Mesendoderm (in vitro differentiated cells): ENCODE measurements around the gene ITGB1BP1.
"Not testable (repeated sequence)": the region's sequence is repeated elsewhere in the genome, so short reads cannot be mapped to it uniquely, and the experiment has no call there.

ENCODE experiments used
- DNase-seq: peaks from one replicate; pipeline ENCODE4 v3.0.0; 2013
- H2AK5ac ChIP-seq: 2 replicates; pipeline ENCODE4 v1.6.1; 2013; ENCODE audit warnings: low read length, inconsistent platforms
- H2BK120ac ChIP-seq: 2 replicates; pipeline ENCODE4 v1.6.1; 2013; ENCODE audit warnings: low read depth, mild to moderate bottlenecking, low read length, moderate library complexity, mixed read lengths
- H2BK15ac ChIP-seq: replicated peaks from 2 replicates; pipeline ENCODE4 v1.6.1; 2013; ENCODE audit warnings: low read depth, mild to moderate bottlenecking, moderate library complexity
- H2BK5ac ChIP-seq: 2 replicates; pipeline ENCODE4 v1.6.1; 2013; ENCODE audit warnings: low read length, inconsistent platforms
- H3K18ac ChIP-seq: 2 replicates; pipeline ENCODE4 v1.6.1; 2013; ENCODE audit warnings: mild to moderate bottlenecking, low read length, mixed read lengths
- H3K23ac ChIP-seq: one replicate; pipeline ENCODE4 v1.6.1; 2013; ENCODE audit warnings: low read length
- H3K27ac ChIP-seq: 2 replicates; pipeline ENCODE4 v1.5.1; 2013; ENCODE audit warnings: low read depth, mild to moderate bottlenecking, inconsistent platforms, low read length, moderate library complexity
- H3K27me3 ChIP-seq: 2 replicates; pipeline ENCODE4 v1.6.1; 2013; ENCODE audit warnings: low read length, control low read depth, mild to moderate bottlenecking, inconsistent platforms; ENCODE audit not compliant: insufficient read depth, poor library complexity
- H3K36me3 ChIP-seq: 2 replicates; pipeline ENCODE4 v1.6.1; 2013; ENCODE audit warnings: low read length, inconsistent platforms; ENCODE audit not compliant: control insufficient read depth, insufficient read depth
- H3K4ac ChIP-seq: one replicate; pipeline ENCODE4 v1.6.1; 2013; ENCODE audit warnings: low read depth, mild to moderate bottlenecking, low read length, moderate library complexity
- H3K4me1 ChIP-seq: 2 replicates; pipeline ENCODE4 v1.6.1; 2013; ENCODE audit warnings: low read depth, low read length, inconsistent platforms; ENCODE audit not compliant: control insufficient read depth
- H3K4me2 ChIP-seq: 2 replicates; pipeline ENCODE4 v1.6.1; 2013; ENCODE audit warnings: low read length
- H3K4me3 ChIP-seq: 2 replicates; pipeline ENCODE4 v1.5.1; 2013; ENCODE audit warnings: mild to moderate bottlenecking, low read length
- H3K56ac ChIP-seq: one replicate; pipeline ENCODE4 v1.6.1; 2013; ENCODE audit warnings: low read length
- H3K79me1 ChIP-seq: 2 replicates; pipeline ENCODE4 v1.6.1; 2013; ENCODE audit warnings: low read length, inconsistent platforms
- H3K79me2 ChIP-seq: 2 replicates; pipeline ENCODE4 v1.6.1; 2013; ENCODE audit warnings: mild to moderate bottlenecking, low read length; ENCODE audit not compliant: control insufficient read depth, insufficient read depth
- H3K9ac ChIP-seq: 2 replicates; pipeline ENCODE4 v1.6.1; 2013; ENCODE audit warnings: low read length, inconsistent platforms
- H4K5ac ChIP-seq: one replicate; pipeline ENCODE4 v1.6.1; 2013; ENCODE audit warnings: low read length
- H4K8ac ChIP-seq: one replicate; pipeline ENCODE4 v1.6.1; 2013; ENCODE audit warnings: low read depth, mild to moderate bottlenecking, control low read depth, low read length, moderate library complexity
- WGBS: extraction: QIAGEN DNeasy Blood & Tissue Kit; methylation state at CpG from one replicate; pipeline ENCODE4 v1.1.7; 2013; ENCODE audit warnings: low lambda C conversion rate, missing lambda C conversion rate; ENCODE audit not compliant: insufficient coverage; ENCODE audit errors: extremely low coverage; 5-methylcytosine and 5-hydroxymethylcytosine counted together

The ITGB1BP1 gene

GRCh38 chr2:9401646-9402371, 21.5 kb downstream of the ITGB1BP1 start:
- no peak overlapping the region for H3K23ac ChIP-seq
- no peaks in the 10 kb centered on the region for H3K36me3 ChIP-seq
- no peak overlapping the region for H3K9ac ChIP-seq
- H2BK120ac ChIP-seq: no peak overlapping the region
- no peaks in the 10 kb centered on the region for H3K27me3 ChIP-seq
- H3K18ac ChIP-seq: no peak overlapping the region
- no peaks in the 10 kb centered on the region for H3K79me2 ChIP-seq
- H2AK5ac ChIP-seq: no peak overlapping the region
- H3K56ac ChIP-seq: no peak overlapping the region
- H2BK5ac ChIP-seq: no peak overlapping the region
- WGBS: no CpG with 5 or more reads among the region's 19 CpGs
- H3K4me1 ChIP-seq: no peaks in the 10 kb centered on the region
- no peak for DNase-seq
- no peaks in the 10 kb centered on the region for H3K79me1 ChIP-seq
- no peak overlapping the region for H3K4ac ChIP-seq
- no peak overlapping the region for H2BK15ac ChIP-seq
- H4K5ac ChIP-seq: no peak overlapping the region
- no peak overlapping the region for H4K8ac ChIP-seq
- H3K4me3 ChIP-seq: no peak overlapping the region
- H3K27ac ChIP-seq: no peak overlapping the region
- H3K4me2 ChIP-seq: no peak overlapping the region

- H2BK15ac ChIP-seq: no peak overlapping the region
- WGBS: no CpG with 5 or more reads among the region's 12 CpGs
- no peak for DNase-seq
Measured at GRCh38 chr2:9401059-9401547, 22.2 kb downstream of the ITGB1BP1 start.

GRCh38 chr2:9400268-9401058, 22.9 kb downstream of the ITGB1BP1 start:
- Histone ChIP-seq H2AK5ac (no peak overlapping the region), H4K8ac (no peak overlapping the region), H3K36me3 (no peaks in the 10 kb centered on the region), H3K27ac (no peak overlapping the region), H4K5ac (no peak overlapping the region), H3K79me2 (no peaks in the 10 kb centered on the region), H2BK15ac (no peak overlapping the region), H2BK120ac (no peak overlapping the region), H3K4ac (no peak overlapping the region), H2BK5ac (no peak overlapping the region), H3K9ac (no peak overlapping the region), H3K4me1 (no peaks in the 10 kb centered on the region), H3K79me1 (no peaks in the 10 kb centered on the region), H3K27me3 (no peaks in the 10 kb centered on the region), H3K56ac (no peak overlapping the region), H3K4me3 (no peak overlapping the region), H3K4me2 (no peak overlapping the region), H3K18ac (no peak overlapping the region), H3K23ac (no peak overlapping the region)
- no peak for DNase-seq
- WGBS: no CpG with 5 or more reads among the region's 12 CpGs

More at GRCh38 chr2:9401059-9401547, 22.2 kb downstream of the ITGB1BP1 start:
- H3K27ac ChIP-seq: no peak overlapping the region
- H2BK120ac ChIP-seq: no peak overlapping the region
- H3K4me3 ChIP-seq: no peak overlapping the region
- no peak overlapping the region for H3K56ac ChIP-seq
- H3K36me3 ChIP-seq: no peaks in the 10 kb centered on the region
- no peak overlapping the region for H2BK5ac ChIP-seq
- H3K4me1 ChIP-seq: no peaks in the 10 kb centered on the region
- no peaks in the 10 kb centered on the region for H3K27me3 ChIP-seq
- no peaks in the 10 kb centered on the region for H3K79me2 ChIP-seq
- no peak overlapping the region for H4K8ac ChIP-seq
- H4K5ac ChIP-seq: no peak overlapping the region
- no peak overlapping the region for H3K9ac ChIP-seq
- H3K4ac ChIP-seq: no peak overlapping the region
- H3K79me1 ChIP-seq: no peaks in the 10 kb centered on the region
- no peak overlapping the region for H3K18ac ChIP-seq
- H3K23ac ChIP-seq: no peak overlapping the region
- H2AK5ac ChIP-seq: no peak overlapping the region
- H3K4me2 ChIP-seq: no peak overlapping the region

- WGBS: no CpG with 5 or more reads among the region's 20 CpGs
- Histone ChIP-seq H3K18ac (no peak overlapping the region), H3K4me1 (no peaks in the 10 kb centered on the region), H3K79me1 (no peaks in the 10 kb centered on the region), H3K23ac (no peak overlapping the region), H2AK5ac (no peak overlapping the region), H3K27me3 (no peaks in the 10 kb centered on the region), H4K5ac (no peak overlapping the region), H2BK120ac (no peak overlapping the region), H2BK5ac (no peak overlapping the region), H3K56ac (peak overlapping the region; percentile 34), H4K8ac (no peak overlapping the region), H3K4ac (no peak overlapping the region), H3K4me2 (no peak overlapping the region), H3K79me2 (no peaks in the 10 kb centered on the region), H3K27ac (no peak overlapping the region), H3K4me3 (no peak overlapping the region), H2BK15ac (no peak overlapping the region), H3K9ac (no peak overlapping the region), H3K36me3 (no peaks in the 10 kb centered on the region)
- DNase-seq: no peak
Measured at GRCh38 chr2:9398881-9399780, 24.2 kb downstream of the ITGB1BP1 start.

- not testable (repeated sequence) for H3K27ac ChIP-seq, H2AK5ac ChIP-seq, H3K9ac ChIP-seq, H3K4me1 ChIP-seq, H2BK15ac ChIP-seq, H2BK5ac ChIP-seq, H4K5ac ChIP-seq, H2BK120ac ChIP-seq, H3K4ac ChIP-seq, DNase-seq, H3K56ac ChIP-seq, H3K18ac ChIP-seq, H3K79me2 ChIP-seq, H3K23ac ChIP-seq, H3K4me3 ChIP-seq, H3K27me3 ChIP-seq, H3K4me2 ChIP-seq, H3K36me3 ChIP-seq, H4K8ac ChIP-seq, H3K79me1 ChIP-seq
- WGBS: no CpG with 5 or more reads among the region's 11 CpGs
Measured at GRCh38 chr2:9398251-9398650, 25.1 kb downstream of the ITGB1BP1 start.
